Suprapubic skin (tissue), 4 donors: ENCODE measurements around the gene LMF1.

Experiments
- CTCF ChIP-seq, 2 donors: fragments of 200-600 bp in 1 of 2; fragments of 450-650 bp in 1 of 2; sonication (generic) in 1 of 2; IDR thresholded peaks; one replicate each; pipeline ENCODE4 v1.5.1; 2016 to 2019; ENCODE audit warnings: antibody characterized with exemption in 2 of 2, mild to moderate bottlenecking in 1 of 2, moderate library complexity in 1 of 2
- EP300 ChIP-seq: sonication (generic); formaldehyde crosslinking; IDR thresholded peaks from one replicate; pipeline ENCODE4 v1.6.1; 2017; ENCODE audit warnings: antibody characterized with exemption
- POLR2A ChIP-seq, 2 donors: fragments of 450-650 bp; IDR thresholded peaks; one replicate each; pipeline ENCODE4 v1.6.1; 2017; ENCODE audit warnings: antibody characterized with exemption in 2 of 2, mild to moderate bottlenecking in 2 of 2, moderate library complexity in 2 of 2
- POLR2AphosphoS5 ChIP-seq, 3 donors: sonication (generic); formaldehyde crosslinking; IDR thresholded peaks; one replicate each; pipeline ENCODE4 v1.6.1; 2017; ENCODE audit warnings: antibody characterized with exemption in 3 of 3

GRCh38 chr16:853981-854807 is 116.6 kb downstream of the LMF1 start:
- TF ChIP-seq POLR2A (IDR thresholded peaks at IDR 0.05): no peak
- no peak for TF ChIP-seq CTCF (IDR thresholded peaks at IDR 0.05)
- no peak for TF ChIP-seq POLR2AphosphoS5 (IDR thresholded peaks at IDR 0.05)
- TF ChIP-seq EP300: no peak
